ENCODE data around the gene RPRD1B.
"Not testable (repeated sequence)": the region's sequence is repeated elsewhere in the genome, so short reads cannot be mapped to it uniquely, and the experiment has no call there.

RPRD1B gene

DNA sequence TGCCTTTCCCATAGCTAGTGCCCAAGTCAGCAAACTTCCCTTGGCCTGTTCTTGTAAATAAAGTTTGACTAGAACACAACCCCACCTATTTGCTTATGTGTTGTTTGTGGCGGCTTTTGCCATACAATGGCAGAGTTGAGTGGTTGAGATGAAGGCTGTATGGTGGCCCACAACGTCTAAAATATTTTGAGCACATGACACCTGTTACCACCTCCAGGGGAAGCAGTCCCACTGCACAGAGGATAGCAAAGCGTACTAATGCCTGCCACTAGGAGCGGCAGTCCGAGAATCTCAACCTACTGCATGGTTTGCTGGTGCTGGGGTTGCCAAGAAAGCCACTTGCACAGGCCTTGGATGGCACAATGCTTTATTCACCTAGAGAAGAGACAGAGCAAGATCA lies 72.9 kb downstream of the RPRD1B start:
- no peak for DNase-seq (ENCODE audit: low spot score)

DNA sequence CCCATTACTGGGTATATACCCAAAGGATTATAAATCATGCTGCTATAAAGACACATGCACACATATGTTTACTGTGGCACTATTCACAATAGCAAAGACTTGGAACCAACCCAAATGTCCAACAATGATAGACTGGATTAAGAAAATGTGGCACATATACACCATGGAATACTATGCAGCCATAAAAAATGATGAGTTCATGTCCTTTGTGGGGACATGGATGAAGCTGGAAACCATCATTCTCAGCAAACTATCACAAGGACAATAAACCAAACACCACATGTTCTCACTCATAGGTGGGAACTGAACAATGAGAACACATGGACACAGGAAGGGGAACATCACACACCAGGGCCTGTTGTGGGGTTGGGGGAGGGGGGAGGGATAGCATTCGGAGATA lies 73.8 kb downstream of the RPRD1B start:
- not testable (repeated sequence) for DNase-seq (ENCODE audit: low spot score)

DNA sequence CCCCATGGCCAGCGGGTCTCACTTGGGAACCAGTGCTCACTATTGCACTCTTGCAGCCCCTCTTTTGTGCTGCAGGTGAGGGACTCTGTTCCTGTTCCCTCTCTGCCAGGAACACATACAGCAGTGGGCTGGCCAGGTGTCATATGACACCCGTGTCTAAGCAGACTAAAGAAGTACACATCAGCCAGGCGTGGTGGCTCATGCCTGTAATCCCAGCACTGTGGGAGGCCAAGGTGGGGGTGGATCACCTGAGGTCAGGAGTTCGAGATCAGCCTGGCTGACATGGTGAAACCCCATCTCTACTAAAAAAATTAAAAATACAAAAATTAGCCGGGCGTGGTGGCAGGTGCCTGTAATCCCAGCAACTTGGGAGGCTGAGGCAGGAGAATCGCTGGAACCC lies 74.4 kb downstream of the RPRD1B start:
- DNase-seq (ENCODE audit: low spot score) = not testable (repeated sequence)

DNA sequence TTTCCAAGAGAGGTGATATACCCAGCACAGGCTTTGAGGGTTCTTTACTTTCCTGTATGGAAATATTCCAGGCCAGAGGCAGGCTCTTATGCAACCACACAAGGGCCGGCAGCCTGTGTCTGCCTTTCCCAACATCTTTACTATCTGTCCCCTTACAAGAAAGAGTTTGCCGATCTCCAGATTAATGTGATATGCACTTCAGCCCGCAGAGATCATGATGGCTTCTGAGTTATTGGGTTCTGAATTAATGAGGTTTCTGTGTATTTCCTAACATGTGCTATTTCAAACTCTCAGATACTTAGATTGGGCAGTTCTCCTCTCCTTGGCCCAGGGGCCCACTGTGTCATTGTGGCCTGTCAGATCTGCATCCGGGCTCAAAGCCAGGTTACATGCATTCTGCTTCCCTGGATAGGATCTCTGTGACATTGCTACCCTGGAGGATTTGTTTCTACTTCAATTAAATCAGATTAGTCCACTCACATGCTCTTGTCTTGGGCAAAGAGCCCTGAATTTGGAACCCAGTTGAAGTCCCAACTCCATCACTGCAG lies 75.0 kb downstream of the RPRD1B start:
- no peak for DNase-seq (ENCODE audit: low spot score)

DNA sequence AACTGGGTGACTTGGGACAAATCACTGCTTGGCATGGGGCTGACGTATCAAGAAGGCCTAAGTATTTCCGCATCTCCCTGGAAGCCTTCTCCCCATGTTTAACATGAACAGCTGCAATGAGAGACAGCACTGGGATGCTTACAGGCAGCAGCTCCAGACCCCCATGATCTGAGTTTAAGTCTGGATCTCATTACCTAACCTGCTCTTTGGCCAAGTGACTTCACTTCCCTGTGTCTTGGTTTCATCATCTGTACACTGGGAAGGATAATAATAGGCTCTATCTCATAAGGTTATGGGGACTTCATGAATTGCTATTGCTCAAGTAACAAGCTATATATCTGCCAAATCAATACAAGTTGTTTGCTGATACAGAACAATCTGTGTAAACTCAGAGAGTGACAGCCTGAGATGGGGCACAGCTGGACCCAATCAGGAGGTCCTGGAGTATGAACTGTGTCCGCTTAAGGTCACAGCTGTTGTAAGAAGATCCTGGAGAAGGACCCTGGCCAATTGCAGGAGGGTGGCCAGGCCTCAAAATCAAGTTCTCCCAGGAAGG lies 75.5 kb downstream of the RPRD1B start:
- DNase-seq (ENCODE audit: low spot score) = no peak

DNA sequence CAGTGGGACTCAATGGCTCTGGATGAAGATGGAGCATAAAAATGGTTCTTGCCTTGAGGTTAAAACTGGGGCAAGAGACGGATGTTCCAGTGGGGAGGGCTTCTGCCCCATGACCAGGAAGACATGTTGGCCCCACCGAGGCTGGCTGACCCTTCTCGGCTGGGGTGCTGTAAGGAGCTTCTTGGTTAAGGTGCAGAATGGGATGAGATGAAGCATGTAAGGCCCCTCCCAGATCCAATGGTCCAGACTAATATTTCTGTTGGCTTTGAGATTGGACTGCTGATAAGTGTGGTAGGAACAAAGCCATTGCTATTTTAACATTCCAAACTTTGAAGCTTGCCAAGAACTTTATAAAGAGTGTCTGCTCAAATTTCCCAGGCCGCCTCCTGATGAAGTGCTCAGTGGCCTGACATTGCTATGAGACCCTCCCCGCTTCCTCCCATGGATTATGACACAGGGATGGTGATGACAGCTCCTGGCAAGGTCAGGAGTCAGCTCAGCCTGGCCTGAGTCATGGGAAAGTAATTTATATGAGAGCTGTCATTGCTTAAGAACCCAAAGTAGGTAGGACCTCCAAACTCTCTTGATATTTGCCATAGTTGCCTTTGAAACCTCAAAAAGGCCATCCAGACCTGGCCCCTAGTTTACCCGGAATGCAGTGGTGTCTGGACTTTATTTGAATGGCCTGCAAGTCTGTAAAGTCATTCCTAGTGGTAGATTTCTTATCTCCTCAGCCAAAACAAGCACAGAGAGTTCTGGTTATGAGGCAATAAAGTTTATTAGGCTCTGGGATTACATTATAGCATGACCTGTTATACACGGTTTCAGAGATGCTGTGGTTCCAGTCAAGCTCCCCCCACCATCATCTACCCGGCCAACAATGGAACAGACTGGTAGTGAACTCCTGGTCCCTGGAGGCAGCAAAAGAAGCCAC lies 76.3 kb downstream of the RPRD1B start:
- DNase-seq (ENCODE audit: low spot score) = no peak

DNA sequence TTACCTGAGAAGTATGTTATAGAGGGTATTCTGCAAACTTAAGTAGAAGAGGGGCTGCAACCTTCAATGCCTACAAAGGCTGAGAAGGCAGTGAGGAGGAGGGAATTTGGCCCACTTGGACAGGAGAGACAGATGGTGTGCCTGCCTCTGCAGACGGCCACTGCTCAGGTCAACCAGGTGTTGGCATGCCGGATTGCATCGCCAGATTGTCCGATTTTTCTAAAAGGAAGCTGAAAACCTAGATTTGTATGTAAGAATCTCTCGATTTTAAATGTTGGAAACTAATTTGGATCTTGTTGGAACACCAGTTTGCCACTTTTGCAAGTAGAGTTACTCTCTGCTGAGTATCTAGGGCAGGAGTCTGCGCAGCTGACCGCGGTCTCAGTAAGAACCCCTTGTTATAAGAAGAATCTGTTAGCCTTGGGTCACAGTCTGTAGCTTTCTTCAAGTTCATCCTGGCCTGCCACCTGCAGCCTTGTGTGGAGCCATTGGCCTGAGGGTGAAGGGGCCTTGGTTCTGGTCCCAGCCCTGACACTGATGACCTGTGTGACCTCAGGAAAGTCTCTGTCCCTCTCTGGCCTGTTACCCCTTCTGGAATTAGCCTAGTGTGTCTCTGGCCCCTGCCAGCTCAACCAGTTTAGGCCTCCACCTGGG lies 77.1 kb downstream of the RPRD1B start:
- no peak for DNase-seq (ENCODE audit: low spot score)

DNA sequence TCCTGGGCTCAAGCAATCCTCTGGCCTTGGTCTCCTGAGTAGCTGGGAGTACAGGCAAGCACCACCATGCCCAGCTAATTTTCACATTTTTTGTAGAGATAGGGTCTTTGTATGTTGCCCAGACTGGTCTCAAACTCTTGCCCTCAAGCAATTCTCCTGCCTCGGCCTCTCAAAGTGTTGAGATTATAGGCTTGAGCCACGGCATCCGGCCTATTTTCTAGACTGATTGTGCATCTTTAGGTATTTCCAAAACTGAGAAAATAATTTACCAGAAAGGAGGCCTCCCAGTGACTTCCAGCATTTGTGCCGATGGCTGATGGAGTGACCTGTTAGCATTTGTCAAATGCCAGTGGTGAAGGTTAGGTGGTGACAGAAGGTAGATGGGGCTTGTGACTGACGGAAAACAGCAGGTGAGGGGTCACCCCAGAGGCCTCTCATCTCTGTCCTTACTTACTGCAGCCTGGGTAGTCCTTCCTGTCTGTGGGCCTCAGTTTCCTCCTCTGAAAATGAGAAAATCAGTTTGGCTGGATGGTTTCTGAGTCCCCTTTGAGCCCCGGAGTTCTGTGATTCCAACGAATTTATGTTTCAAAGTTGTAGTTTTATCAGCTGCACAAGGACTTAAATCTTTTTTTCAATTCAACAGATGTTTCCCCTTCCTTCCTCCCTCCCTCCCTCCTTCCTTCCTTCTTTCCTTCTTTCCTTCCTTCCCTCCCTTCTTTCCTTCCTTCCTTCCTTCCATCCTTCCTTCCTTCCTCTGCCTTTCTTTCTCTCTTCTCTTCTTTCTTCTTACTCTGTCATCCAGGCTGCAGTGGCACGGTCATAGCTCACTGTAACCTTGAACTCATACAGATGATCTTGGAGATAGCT lies 78.1 kb downstream of the RPRD1B start:
- DNase-seq (ENCODE audit: low spot score) = no peak

DNA sequence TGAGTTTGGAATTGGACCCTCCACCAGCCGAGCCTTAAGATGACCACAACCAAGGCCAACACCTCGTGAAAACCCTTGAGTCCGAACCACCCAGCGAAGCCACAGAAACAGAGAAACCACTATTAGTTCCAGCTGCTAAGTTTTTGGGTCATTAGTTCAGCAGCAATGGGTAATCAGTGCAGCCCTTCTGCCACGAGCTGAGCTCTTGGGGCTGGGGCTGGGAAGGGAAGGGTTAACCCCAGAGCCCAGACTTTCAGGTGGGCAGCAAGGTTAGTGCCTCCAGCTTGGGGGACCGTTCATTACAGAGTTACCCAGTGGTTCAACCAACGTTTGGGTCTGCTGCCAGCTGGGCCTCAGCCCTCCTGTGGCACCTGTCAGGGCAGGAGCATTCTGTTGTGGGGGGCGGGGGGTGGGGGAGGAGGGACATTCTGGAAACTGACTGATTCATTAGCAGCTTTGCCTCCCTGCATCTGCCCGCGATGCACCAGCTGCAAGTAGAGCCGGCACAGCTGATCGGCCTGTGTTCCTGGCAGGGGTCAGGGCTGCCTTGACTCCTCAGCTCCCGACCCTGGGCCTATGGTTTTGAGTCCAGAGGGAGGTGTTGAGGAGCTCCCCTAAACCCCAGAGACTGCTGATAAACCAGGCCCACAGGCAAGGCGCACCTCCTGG lies 78.8 kb downstream of the RPRD1B start:
- no peak for DNase-seq (ENCODE audit: low spot score)

DNA sequence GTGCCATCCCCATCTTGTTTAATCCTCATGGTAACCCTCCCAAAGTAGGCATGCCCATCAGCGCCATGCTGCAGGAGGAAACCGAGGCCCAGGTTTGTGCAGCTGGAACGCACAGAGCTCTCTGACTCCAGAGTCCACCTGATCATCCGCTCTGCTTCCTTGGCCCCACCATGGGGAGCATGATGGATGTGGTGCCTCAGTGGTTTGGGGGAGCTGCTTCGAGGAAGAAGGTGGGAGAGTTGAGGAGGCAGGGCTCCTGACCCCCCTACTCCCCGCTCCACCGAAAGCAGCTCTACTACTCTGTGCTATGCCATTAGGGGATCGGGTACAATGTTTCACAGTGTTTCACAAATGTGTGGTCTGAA lies 79.4 kb downstream of the RPRD1B start:
- DNase-seq (ENCODE audit: low spot score) = no peak

DNA sequence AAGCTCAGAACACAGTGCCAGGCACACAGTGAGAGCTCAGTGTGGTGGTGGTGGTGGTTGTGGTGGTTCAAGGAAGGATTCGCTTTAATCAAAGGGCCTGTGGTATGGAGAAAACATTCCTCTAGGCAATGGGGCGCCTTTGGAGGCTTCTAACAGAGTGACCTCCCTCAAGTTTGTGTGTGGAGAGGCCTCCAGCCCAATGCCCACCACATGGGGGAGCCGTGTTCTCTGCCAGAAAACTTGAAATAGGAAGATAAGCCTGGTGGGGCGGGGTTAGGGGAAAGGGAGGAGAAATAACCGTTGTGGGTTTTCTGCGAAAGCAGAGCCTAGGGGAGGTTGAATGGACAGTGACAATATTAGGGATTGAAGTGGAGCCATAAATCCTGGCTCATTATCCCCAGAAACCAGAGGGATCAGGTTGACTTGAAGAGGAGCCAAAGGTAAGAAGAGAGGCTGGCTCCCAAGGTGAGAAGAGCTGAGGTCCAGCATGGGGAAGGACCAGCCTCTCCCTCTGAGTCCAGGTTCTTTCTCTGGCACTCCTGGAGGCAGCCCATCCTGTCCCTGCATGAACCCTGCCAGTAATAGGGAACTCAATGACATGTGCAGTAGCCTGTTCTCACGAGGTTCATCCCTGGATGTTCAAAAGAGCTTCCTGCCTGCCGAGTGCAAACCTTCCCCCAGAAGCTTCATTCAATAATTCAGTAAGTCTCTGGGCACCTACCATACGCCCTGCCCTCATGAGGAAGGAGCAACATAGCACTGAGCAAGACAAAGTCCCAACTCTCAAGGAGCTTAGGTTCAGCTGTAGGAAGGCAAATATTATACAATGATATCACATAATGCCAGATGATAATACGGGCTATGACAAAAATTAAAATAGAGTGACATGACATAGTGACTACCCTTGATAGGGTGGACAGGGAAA lies 80.1 kb downstream of the RPRD1B start:
- DNase-seq (ENCODE audit: low spot score) = no peak

DNA sequence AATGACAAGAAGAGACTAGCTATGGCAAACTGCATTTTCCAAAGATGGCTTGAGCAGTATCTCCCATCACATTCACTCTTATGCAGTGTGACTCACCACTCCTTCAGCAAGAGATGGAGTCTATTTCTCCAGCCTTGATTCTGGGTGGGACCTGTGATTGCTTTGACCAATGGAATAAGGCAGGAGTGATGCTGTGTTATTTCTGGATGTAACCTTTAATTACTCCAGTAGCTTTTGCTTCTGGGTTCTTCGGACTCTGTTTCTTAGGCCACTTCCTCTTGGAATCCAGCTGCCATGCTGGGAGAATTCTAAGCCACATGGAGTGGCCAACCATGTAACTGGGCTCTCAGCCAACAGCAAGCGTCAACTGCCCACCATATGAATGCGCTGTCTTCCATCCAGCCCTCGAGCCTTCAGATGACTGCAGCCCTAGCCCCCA lies 80.8 kb downstream of the RPRD1B start:
- DNase-seq (ENCODE audit: low spot score) = no peak

DNA sequence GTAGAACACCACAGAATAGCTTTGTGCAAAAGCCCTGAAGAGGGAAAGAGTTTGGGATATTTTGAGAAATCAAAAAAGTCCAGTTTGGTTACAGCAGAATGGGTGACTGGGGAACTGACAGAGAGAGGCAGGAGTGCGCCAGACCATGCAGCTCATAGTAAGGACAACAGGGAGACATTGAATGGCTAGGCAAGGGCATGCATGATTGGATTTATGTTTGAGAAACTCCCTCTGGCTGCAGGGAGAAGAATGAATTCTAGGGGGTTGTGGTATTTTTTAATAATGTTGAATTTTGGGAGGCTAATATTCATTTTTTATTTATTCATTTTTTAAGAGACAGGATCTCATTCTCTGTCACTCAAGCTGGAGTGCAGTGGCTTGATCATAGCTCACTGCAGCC lies 81.7 kb downstream of the RPRD1B start:
- no peak for DNase-seq (ENCODE audit: low spot score)

DNA sequence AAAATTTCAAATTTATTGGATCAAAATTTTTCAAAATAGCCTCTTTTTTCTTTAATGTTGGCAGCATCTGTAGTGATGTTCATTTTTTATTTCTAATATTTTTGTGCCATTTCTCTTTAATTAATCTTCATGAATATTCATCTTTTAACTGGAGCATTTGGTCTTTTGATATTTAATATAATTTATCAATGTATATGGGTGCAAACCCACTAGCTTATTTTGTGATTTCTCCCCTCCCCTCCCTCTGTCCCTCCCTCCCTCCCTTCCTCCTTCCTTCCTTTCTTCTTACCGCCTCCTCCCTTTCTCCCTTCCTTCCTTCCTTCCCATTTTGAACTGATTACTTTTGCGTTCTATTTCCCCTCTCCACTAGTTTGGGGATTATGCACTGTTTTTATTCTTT lies 82.3 kb downstream of the RPRD1B start:
- no peak for DNase-seq (ENCODE audit: low spot score)

DNA sequence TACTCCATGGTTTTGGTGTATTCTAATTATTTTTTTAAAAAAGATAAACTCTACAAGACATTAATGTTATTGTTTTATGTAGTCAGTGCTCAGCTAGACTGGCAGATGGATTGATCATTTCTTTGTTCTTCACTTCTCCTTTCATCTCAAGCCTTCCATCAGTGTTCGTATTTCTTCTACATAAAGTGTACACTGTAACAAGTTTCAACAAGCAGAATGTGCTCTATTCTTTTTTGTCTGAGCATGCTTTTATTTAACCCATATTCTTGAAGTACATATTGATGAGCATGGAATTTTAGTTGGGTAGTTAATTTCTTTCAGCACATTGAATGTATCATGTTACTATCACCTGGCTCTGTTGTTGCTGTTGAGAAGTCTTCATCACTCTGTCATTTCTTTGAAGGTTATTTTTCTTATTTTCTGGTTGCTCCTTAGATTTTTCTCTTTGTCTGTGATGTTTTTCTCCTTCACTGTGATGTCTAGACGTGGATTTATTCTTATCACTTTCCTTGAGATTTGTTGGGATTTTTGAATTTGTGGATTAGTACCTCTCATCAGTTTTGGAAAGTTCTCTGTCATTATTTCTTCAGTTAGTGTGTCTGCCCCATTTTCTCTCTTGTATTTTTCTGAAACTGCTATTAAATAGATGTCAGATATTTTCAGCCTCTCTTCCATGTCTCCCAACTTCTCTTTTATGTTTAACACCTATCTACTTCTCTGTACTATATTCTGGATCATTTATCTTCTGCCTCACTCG lies 83.0 kb downstream of the RPRD1B start:
- DNase-seq (ENCODE audit: low spot score) = no peak

DNA sequence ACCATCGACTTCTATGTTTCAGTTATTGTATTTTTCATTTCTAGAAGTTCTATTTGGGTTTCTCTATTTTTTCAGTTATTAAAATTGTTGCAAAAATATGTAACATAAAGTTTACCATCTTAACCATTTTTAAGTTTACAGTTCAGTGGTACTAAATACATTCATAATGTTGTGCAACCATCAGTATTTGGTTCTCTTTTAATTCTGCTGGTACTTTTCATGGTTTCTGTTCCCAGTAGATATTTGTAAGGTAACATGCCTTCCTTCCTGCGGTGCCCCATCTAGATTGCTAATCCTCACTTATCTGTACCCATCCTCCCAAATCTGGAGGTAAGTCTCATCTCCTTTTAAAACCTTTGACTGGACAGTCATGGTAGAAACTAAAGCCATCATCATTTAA lies 83.7 kb downstream of the RPRD1B start:
- no peak for DNase-seq (ENCODE audit: low spot score)

DNA sequence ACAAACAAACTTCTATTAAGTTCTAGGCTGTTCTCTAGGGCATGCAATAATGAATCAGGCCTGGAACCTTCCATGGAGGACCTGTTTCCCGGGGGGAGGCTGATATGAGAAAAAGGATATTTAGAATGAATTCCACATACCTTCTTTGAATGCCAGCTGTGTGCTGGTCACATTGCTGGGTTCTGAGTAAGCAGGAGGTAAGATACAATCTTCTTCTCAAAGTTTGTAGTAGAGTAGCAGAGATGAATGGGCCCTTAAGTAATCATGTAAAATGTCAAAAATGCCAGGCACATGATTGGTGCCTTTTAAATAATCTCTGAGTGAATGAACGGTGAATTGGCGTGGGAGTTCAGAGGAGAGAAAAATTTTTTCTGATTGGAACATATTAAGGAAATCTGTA lies 84.1 kb downstream of the RPRD1B start:
- DNase-seq (ENCODE audit: low spot score) = no peak

DNA sequence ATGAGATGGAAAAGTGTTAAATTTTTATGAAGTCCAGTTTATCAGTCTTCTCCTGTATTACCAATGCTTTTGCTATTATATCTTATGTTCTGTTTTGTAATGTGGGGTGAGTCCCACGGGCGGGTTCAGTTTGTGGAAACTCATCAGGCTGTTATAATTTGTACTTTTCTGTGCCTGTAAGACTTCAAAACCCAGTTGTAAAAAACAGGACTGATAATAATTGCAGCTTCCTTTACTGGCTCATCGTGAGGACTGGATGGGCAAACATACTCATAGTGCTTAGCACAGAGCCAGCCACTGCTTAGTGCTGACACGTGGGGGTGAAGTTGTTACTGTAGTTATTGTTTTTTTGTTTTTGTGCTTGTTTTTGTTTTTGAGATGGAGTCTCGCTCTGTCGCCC lies 85.9 kb downstream of the RPRD1B start:
- no peak for DNase-seq (ENCODE audit: low spot score)

DNA sequence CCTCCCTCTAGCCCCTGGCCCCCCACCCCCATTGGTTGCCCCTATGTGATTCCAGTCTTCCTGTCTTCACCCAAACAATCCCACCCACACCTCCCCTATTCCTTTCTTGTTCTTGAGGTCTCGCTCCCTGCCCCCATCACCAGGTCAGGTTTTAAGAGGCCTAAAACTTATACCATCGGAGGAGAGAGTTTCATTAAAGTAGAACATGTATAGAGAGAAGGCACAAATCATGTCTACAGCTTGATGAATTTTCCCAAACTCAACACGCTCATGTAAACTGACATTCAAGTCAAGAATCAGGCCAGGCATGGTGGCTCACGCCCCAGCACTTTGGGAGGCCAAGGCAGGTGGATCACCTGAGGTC lies 87.1 kb downstream of the RPRD1B start:
- no peak for DNase-seq (ENCODE audit: low spot score)

DNA sequence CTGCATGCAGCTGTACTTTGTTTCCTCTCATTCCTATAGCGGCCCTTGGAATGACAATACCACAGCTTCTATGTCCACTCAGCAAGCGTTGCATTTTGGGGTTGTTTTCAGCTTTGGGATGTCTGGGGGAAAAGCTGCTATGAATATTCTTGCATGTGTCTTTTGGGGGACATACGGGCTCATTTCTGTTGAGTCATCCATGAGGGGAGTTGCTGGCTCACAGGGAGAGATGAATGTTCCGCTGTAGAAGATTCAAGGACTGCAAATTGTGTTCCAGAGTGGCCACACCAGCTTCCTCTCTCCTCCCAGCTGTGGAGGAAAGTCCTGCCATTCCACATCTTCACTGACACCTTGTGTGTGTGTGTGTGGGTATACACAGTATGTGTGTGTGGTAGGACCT lies 88.2 kb downstream of the RPRD1B start:
- DNase-seq (ENCODE audit: low spot score) = no peak
